Measurements from ENCODE around the gene PTH2R.

DNA sequence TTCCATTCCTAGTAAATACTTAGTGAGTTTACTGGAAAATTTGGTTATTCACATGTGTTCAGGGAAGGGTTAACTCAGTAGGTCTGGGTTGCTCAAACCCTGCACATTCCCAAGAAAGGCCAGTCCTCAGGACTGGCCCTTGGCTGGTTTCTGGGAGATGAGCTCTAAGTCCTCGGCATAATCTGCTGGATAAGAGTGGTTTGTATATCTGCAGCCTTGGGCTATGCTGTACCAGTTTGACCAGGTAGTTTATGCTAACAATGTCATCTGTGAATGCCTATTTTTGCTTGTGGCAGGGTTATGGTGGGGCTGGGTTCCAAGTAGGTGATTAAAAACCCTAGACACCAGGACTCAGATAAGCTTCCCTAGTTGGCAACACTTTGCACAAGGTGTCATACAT is 7.4 kb upstream of the PTH2R start:
- no peak for TF ChIP-seq GATA3 (IDR thresholded peaks at IDR 0.05; ENCODE audit: low read depth, low read length)
- TF ChIP-seq GATA2 (IDR thresholded peaks at IDR 0.05; ENCODE audit: low read depth, low read length), result no peak
